Duodenal mucosa (tissue), 2 donors: ENCODE measurements around the gene CDK6.

Experiments used
- H3K27ac ChIP-seq: one replicate; pipeline ENCODE4 v1.7.0; 2013; ENCODE audit warnings: low read depth, low read length
- H3K27me3 ChIP-seq, 2 donors: one replicate each; pipeline ENCODE4 v1.7.0; 2013; ENCODE audit warnings: low read length in 2 of 2, control low read depth in 1 of 2; ENCODE audit not compliant: insufficient read depth in 2 of 2, control insufficient read depth in 1 of 2
- H3K36me3 ChIP-seq, 2 donors: one replicate each; pipeline ENCODE4 v1.7.0; 2013; ENCODE audit warnings: low read length in 2 of 2, control low read depth in 1 of 2; ENCODE audit not compliant: insufficient read depth in 2 of 2, control insufficient read depth in 1 of 2
- H3K4me1 ChIP-seq, 2 donors: one replicate each; pipeline ENCODE4 v1.7.0; 2013; ENCODE audit warnings: low read length in 2 of 2, control low read depth in 1 of 2; ENCODE audit not compliant: insufficient read depth in 2 of 2, control insufficient read depth in 1 of 2
- H3K4me3 ChIP-seq, 2 donors: one replicate each; pipeline ENCODE4 v1.7.0; 2013; ENCODE audit warnings: low read length in 2 of 2, low read depth in 1 of 2
- H3K9ac ChIP-seq, 2 donors: one replicate each; pipeline ENCODE4 v1.7.0; 2013; ENCODE audit warnings: low read length in 2 of 2, low read depth in 1 of 2
- H3K9me3 ChIP-seq, 2 donors: one replicate each; pipeline ENCODE4 v1.7.0; 2013; ENCODE audit warnings: low read length in 2 of 2, control low read depth in 1 of 2; ENCODE audit not compliant: control insufficient read depth in 1 of 2

The CDK6 gene

GRCh38 chr7:92830532-92831110 is 5.8 kb downstream of the CDK6 start:
- Histone ChIP-seq H3K4me1 (peaks cover 23 to 35% of the 10 kb centered on the region in 2 donors), H3K9me3 (no peaks in the 10 kb centered on the region), H3K36me3 (no peaks in the 10 kb centered on the region), H3K27me3 (no peaks in the 10 kb centered on the region), H3K4me3 (peak overlapping the region; percentile 97 to 99), H3K27ac (no peak overlapping the region), H3K9ac (peak overlapping the region; percentile 10 to 90)

- H3K9ac ChIP-seq = no peak overlapping the region
- peaks cover 28 to 35% of the 10 kb centered on the region in 2 donors for H3K4me1 ChIP-seq
- H3K27ac ChIP-seq = no peak overlapping the region
- H3K27me3 ChIP-seq = no peaks in the 10 kb centered on the region
- no peak overlapping the region for H3K4me3 ChIP-seq
- no peaks in the 10 kb centered on the region for H3K9me3 ChIP-seq
- no peaks in the 10 kb centered on the region for H3K36me3 ChIP-seq
Observed at GRCh38 chr7:92830027-92830426, 6.3 kb downstream of the CDK6 start.

GRCh38 chr7:92827464-92828120 is 8.8 kb downstream of the CDK6 start:
- Histone ChIP-seq H3K27ac (no peak overlapping the region), H3K36me3 (no peaks in the 10 kb centered on the region), H3K27me3 (no peaks in the 10 kb centered on the region), H3K9ac (no peak overlapping the region), H3K4me1 (peaks cover 32 to 33% of the 10 kb centered on the region in 2 donors), H3K9me3 (no peaks in the 10 kb centered on the region), H3K4me3 (no peak overlapping the region)

GRCh38 chr7:92826258-92826938 is 10.0 kb downstream of the CDK6 start:
- no peak overlapping the region for H3K9ac ChIP-seq
- H3K27ac ChIP-seq = no peak overlapping the region
- H3K4me1 ChIP-seq = peaks cover 20 to 22% of the 10 kb centered on the region in 2 donors

GRCh38 chr7:92824901-92825480 is 11.4 kb downstream of the CDK6 start:
- no peak overlapping the region for H3K4me3 ChIP-seq
- H3K9me3 ChIP-seq = no peaks in the 10 kb centered on the region
- peaks cover 10 to 12% of the 10 kb centered on the region in 2 donors for H3K4me1 ChIP-seq
- no peaks in the 10 kb centered on the region for H3K27me3 ChIP-seq
- no peaks in the 10 kb centered on the region for H3K36me3 ChIP-seq
- H3K27ac ChIP-seq = no peak overlapping the region
- H3K9ac ChIP-seq = no peak overlapping the region

More at GRCh38 chr7:92826258-92826938, 10.0 kb downstream of the CDK6 start:
- Histone ChIP-seq H3K36me3 (no peaks in the 10 kb centered on the region), H3K4me3 (no peak overlapping the region), H3K9me3 (no peaks in the 10 kb centered on the region), H3K27me3 (no peaks in the 10 kb centered on the region)

- Histone ChIP-seq H3K27ac (no peak overlapping the region), H3K4me1 (peaks cover 10 to 12% of the 10 kb centered on the region in 2 donors), H3K9ac (no peak overlapping the region), H3K36me3 (no peaks in the 10 kb centered on the region), H3K4me3 (no peak overlapping the region), H3K9me3 (no peaks in the 10 kb centered on the region), H3K27me3 (no peaks in the 10 kb centered on the region)
Observed at GRCh38 chr7:92824450-92824849, 11.9 kb downstream of the CDK6 start.

GRCh38 chr7:92823042-92823441 is 13.3 kb downstream of the CDK6 start:
- peaks cover 10 to 12% of the 10 kb centered on the region in 2 donors for H3K4me1 ChIP-seq

GRCh38 chr7:92820191-92820590 is 16.2 kb downstream of the CDK6 start:
- no peak overlapping the region for H3K27ac ChIP-seq
- H3K4me3 ChIP-seq = no peak overlapping the region
- H3K4me1 ChIP-seq = peaks cover 0 to 7% of the 10 kb centered on the region in 2 donors
- H3K36me3 ChIP-seq = no peaks in the 10 kb centered on the region
- peaks cover 0 to 8% of the 10 kb centered on the region in 2 donors for H3K9me3 ChIP-seq
- H3K9ac ChIP-seq = no peak overlapping the region
- no peaks in the 10 kb centered on the region for H3K27me3 ChIP-seq

More at GRCh38 chr7:92823042-92823441, 13.3 kb downstream of the CDK6 start:
- Histone ChIP-seq H3K27me3 (no peaks in the 10 kb centered on the region), H3K9me3 (no peaks in the 10 kb centered on the region), H3K9ac (no peak overlapping the region), H3K27ac (no peak overlapping the region), H3K4me3 (no peak overlapping the region), H3K36me3 (no peaks in the 10 kb centered on the region)

- Histone ChIP-seq H3K9ac (no peak overlapping the region), H3K27ac (no peak overlapping the region), H3K4me1 (peaks cover 0 to 10% of the 10 kb centered on the region in 2 donors), H3K36me3 (no peaks in the 10 kb centered on the region), H3K4me3 (no peak overlapping the region), H3K27me3 (no peaks in the 10 kb centered on the region), H3K9me3 (peaks cover 0 to 8% of the 10 kb centered on the region in 2 donors)
Observed at GRCh38 chr7:92817398-92817797, 19.0 kb downstream of the CDK6 start.

- H3K4me1 ChIP-seq = peaks cover 0 to 10% of the 10 kb centered on the region in 2 donors
- no peak overlapping the region for H3K4me3 ChIP-seq
- H3K36me3 ChIP-seq = no peaks in the 10 kb centered on the region
- H3K9me3 ChIP-seq = peaks cover 0 to 8% of the 10 kb centered on the region in 2 donors
- H3K9ac ChIP-seq = no peak overlapping the region
- H3K27me3 ChIP-seq = no peaks in the 10 kb centered on the region
- H3K27ac ChIP-seq = no peak overlapping the region
Observed at GRCh38 chr7:92815412-92815811, 21.0 kb downstream of the CDK6 start.
